DMS153 treated with DMSO at 0.1 percent for 48 hours (cell line): ENCODE measurements around the gene GALNT7.

ENCODE experiments used
- DNase-seq: peaks from one replicate; lab custom pipeline; 2025; ENCODE audit not compliant: unreplicated experiment; lab: John Stamatoyannopoulos, UW

The GALNT7 gene

GRCh38 chr4:173259310-173259709 lies 90.7 kb downstream of the GALNT7 start:
- DNase-seq: no peak

GRCh38 chr4:173261052-173261451 lies 92.4 kb downstream of the GALNT7 start:
- DNase-seq: no peak

GRCh38 chr4:173262375-173262774 lies 93.8 kb downstream of the GALNT7 start:
- no peak for DNase-seq

GRCh38 chr4:173264245-173264644 lies 95.6 kb downstream of the GALNT7 start:
- DNase-seq: no peak

GRCh38 chr4:173264684-173265185 lies 96.1 kb downstream of the GALNT7 start:
- DNase-seq: peak; percentile 65

- DNase-seq: no peak
Observed at GRCh38 chr4:173265751-173266150, 97.1 kb downstream of the GALNT7 start.

- DNase-seq: no peak
Observed at GRCh38 chr4:173267711-173268110, 99.1 kb downstream of the GALNT7 start.

- no peak for DNase-seq
Observed at GRCh38 chr4:173269280-173269679, 100.7 kb downstream of the GALNT7 start.

- no peak for DNase-seq
Observed at GRCh38 chr4:173270312-173271027, 101.9 kb downstream of the GALNT7 start.

GRCh38 chr4:173272314-173272713 lies 103.7 kb downstream of the GALNT7 start:
- no peak for DNase-seq

- DNase-seq: no peak
Observed at GRCh38 chr4:173272996-173273395, 104.4 kb downstream of the GALNT7 start.

- DNase-seq: no peak
Observed at GRCh38 chr4:173273941-173274340, 105.3 kb downstream of the GALNT7 start.

GRCh38 chr4:173274744-173275143 lies 106.1 kb downstream of the GALNT7 start:
- DNase-seq: no peak

GRCh38 chr4:173275150-173275549 lies 106.5 kb downstream of the GALNT7 start:
- DNase-seq: no peak

- DNase-seq: no peak
Observed at GRCh38 chr4:173277340-173277739, 108.7 kb downstream of the GALNT7 start.

- no peak for DNase-seq
Observed at GRCh38 chr4:173280998-173281397, 112.4 kb downstream of the GALNT7 start.

- no peak for DNase-seq
Observed at GRCh38 chr4:173281406-173282255, 113.0 kb downstream of the GALNT7 start.

GRCh38 chr4:173282256-173282562 lies 113.6 kb downstream of the GALNT7 start:
- DNase-seq: no peak

GRCh38 chr4:173282626-173283025 lies 114.0 kb downstream of the GALNT7 start:
- DNase-seq: no peak

- no peak for DNase-seq
Observed at GRCh38 chr4:173284463-173284862, 115.9 kb downstream of the GALNT7 start.

- DNase-seq: no peak
Observed at GRCh38 chr4:173287486-173287885, 118.9 kb downstream of the GALNT7 start.

- DNase-seq: no peak
Observed at GRCh38 chr4:173288296-173288695, 119.7 kb downstream of the GALNT7 start.
